COLO668 (cell line): ENCODE data around the gene SEC24D.

Source experiments
- DNase-seq: peaks from one replicate; lab custom pipeline; 2025; ENCODE audit not compliant: unreplicated experiment; lab: John Stamatoyannopoulos, UW

Gene SEC24D

DNA sequence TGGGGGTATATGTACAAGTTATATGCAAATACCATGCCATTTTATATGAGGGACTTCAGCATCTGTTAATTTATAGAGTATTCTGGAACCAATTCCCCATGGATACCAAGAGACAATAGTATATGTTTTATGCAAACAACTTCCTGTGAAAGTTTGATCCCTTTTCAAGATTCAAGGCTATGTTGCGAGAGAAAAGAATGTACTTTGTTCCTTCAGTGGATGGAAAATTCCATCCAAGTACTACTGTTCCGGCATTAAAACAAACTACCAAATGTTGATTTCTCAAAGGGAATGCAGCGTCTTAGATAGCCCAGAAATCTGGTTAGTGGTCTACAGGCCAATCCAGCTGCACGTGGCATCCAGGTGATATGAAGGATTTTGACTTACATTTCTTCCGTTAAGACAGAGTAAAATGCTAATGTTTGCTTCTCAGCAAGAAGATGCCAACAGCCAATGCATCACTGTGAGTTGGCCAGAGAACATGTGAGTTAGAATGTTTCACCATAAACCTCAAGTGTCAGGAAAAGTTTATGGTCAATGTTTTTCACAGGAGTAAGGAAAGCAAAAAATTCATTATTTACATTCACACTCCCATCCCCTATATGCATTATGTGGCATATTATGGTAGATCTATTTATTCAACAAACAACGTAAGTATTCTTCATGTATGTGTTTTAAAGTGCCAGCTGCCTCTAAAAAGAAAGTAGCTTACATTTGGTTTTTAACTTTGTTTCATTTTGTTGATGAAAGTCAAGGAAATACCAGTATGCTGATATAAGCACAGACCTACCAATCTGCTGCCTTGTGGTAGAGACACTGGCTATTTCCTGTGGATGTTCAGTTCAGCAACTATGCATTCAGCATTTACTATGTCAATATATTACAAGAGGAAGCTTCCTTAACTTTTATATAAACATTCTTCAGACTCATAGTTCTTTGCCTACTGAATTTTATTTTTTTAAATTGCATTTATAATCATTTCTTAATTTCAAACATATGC, 106.3 kb downstream of the SEC24D start:
- no peak for DNase-seq

DNA sequence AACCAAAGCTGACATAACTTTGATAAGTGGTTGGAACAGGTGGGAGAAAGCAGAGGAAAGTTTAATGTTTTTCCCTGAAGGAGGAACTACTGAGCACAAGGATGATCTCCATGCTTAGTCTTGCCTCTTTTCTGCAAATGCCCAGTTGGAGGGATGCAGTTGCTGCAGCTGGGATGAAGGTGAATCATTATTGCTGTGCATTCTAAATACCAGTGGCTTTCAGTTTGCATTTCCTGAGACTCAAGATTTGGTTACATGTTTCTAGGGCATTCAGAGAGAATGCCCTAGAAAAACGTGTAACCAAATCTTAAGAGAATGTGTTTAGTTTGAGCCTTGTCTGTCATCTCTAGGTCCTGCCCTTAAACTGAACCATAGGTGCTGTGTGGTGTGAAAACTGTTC, 108.6 kb downstream of the SEC24D start:
- no peak for DNase-seq

DNA sequence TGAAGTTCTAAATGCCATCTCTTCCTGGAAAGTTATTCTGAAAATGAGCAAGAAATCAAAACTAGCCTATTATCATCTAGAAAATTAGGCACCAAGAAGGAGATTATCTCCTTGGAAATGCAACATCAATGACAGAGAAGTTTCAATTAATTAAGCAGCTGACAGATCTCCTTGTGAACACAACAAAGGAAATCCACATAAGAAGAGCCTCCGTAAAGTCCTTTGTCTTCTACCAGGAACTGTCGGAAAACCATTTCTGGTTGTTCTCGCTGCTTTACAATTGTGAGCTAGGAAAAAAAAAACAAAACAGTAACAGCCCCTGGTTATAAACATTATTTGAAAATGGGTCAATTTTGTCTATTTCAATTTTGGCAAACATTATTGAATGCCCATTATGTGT, 112.6 kb downstream of the SEC24D start:
- DNase-seq, result no peak

DNA sequence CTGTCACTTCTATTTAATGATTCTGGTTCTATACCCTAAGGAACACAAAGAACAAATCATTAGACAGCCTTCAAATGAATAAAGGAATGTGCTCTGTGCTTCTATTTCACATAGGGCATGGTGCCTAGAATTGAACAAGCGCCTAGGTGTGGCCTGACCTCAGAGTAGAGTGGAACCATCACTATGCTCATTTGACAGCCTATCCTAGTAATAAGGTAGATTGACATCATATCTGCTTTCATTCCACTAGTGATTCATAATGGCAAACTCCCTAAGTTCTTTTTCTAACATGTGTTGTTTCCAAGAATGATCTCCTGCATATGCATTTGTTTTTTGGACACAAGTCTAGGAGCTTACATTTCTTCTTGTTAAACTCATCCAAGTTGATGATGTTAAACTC, 114.2 kb downstream of the SEC24D start:
- no peak for DNase-seq

DNA sequence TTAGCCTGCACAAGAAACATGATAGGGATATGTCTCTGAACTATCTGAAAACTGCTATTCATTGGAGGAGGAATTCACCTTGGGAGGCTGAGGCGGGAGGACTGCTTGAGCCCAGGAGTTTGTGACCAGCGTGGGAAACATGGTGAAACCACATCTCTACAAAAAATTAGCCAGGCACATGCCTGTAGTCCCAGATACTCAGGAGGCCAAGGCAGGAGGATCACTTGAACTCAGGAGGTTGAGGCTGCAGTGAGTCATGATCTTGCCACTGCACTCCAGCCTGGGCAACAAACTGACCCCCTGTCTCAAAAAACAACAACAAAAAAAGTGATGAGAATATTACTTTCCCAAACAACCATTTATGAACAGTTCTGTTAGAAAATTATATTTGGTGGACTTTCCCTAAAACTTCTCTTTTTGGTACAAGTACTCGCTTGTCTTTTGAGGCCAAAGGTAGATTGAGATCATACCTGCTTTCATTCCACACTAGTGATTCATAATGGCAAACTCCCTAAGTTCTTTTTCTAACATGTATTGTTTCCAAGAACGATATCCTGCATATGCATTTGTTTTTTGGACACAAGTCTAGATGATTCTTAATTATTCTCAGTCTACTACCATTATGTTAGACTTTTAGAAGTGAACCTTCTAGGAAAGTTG, 117.3 kb downstream of the SEC24D start:
- DNase-seq, result no peak

DNA sequence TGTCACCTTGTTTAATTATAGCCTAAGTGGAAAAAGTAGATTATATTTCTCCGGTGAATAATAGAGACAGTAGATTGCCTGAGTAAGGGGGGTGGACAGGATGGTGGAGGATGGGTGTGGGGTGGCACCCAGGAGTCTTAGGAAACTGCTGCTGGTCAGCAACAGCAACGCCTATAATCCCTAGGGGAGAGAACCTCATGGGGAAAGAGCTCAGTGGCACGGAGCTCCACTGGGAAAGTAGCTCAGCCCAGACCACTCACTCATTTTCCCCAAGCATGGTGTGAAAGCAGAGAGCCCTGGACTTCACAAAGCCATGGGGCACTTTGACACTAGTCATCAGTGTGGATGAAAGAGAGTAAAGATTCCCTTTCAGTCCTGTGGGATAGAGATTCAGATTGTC, 119.6 kb downstream of the SEC24D start:
- no peak for DNase-seq

DNA sequence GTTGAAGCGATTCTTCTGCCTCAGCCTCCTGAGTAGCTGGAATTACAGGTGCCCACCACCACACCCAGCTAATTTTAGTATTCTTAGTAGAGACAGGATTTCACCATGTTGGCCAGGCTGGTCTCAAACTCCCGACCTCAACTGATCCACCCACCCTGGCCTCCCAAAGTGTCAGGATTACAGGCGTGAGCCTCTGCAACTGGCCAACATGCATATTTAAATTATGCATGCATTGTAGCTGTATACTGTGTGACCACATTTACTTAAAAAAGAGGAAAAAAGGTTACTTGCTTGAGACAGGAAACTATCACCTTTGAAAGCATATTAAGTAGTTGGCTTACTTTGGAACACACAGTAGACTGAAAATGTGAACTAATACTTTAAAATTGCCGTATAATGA, 121.2 kb downstream of the SEC24D start:
- DNase-seq, result no peak

DNA sequence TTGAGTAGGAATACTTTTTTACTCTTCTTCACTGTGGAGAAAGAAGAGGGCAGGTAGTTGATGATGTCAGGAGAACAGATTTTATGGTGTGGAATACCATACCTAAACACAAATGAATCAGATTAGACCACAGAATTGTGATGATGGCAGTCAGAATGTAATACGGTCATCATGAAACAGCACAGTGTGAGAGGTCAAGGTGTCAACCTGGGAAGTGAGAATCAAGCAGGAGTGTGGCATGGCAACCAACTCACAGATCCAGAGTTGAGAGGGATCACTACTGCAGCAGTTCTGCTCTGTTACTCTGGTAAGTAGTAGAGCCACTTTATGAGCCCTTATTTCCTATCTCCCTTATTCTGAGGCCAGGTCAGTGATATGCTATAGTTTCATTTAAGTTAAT, 123.1 kb downstream of the SEC24D start:
- DNase-seq, result no peak

DNA sequence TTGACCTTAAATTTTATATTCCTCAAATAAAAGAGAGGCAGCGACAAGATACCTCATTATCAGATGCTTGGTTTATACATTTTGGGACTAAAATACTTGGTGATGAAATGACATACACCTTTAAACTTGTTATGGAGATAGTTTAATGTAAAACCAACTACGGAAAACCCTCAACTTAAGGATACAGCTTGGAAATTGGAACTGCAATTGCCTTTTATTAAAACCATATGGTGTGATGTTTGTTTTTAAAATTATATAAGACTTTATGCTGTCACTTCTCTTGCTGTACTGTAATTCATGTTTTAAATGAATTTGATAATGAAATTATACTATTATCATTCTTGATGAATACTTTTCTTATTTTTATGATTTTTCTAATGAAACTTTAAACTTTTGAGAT, 124.9 kb downstream of the SEC24D start:
- no peak for DNase-seq

DNA sequence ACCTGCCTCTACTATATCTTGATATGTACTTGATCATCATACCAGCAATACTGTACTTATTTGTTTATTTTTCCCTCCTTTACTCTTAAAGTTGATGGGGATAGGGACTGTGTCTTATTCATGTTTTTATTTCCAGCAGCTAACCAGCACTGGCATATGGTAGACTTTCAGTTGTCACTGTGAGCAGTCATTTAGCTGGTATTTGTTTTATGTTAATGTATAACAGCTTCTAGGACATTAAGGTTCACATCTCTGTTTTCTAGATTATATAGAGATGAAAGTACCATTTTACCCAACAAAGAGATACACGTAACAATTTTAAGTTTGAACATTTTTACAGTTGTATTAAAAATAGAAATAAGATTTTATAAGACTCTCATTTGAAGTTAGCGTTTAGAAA, 132.8 kb downstream of the SEC24D start:
- no peak for DNase-seq

DNA sequence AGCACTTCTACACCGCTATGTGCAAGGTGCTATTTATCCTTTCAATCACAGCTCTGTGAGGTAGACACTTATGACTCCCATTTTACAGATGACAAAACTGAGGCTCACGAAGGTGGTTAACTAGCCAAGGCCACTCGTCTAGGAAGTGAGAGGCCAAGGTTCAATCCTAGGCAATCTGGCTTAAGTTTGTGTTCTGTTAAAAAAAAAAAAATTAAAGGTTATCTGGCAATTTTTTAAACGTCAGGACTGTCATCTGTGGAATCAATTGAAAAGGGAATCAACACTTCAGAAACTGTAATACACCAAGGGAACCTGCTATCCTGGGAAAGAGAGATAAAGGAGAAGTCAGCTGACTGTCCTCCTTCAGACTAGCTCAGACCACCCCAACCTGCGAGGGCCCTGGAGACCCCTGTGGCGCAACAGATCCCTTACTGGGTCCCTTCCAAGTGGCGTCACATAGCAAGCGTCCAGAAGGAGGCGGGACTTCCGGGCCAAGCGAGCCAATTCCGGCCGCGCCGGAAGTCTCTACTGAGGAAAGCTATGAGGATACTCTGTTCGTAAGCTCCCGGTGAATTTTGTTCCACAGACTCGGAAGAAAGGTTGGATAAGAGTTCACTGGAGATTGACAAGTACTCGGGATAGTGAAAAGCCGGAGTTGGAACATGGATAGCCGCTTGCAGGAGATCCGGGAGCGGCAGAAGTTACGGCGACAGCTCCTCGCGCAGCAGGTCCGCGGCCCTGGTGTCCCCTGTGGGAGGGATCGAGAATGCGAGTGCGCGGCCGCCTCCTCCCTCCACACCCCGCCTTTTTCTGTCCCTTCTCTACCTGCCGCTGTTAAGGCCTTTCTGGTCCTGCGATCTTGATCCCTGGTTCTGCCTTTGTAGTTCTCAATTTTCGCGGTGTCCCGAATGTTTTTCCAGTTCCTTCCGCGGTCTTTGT, 150.8 kb downstream of the SEC24D start, which contains the start of gene METTL14:
Gene METTL14 (plus strand): TSS at position 520 of the 939 bp plus-strand sequence. CDS start 143 bp downstream, at position 663.
- peak; percentile 93 for DNase-seq

DNA sequence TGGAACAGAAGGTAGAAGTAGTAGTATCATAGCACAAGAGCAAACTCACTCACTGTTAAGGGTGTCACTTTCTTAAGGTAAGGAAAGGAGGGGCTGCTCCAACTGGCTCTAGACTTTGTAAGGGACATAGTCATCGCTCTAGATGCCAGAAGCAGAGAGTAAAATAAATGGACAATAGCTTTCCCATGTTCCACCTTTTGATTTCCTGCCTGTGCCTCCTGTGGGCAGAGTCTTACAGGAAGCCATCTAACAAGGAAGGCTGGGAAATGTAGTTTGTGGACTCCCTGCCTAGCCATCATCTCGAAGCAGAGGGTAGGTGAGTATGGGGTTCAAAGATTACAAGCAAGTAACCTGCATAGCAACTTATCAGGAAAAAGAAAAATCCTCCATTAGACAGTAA, 152.4 kb downstream of the SEC24D start:
- no peak for DNase-seq

DNA sequence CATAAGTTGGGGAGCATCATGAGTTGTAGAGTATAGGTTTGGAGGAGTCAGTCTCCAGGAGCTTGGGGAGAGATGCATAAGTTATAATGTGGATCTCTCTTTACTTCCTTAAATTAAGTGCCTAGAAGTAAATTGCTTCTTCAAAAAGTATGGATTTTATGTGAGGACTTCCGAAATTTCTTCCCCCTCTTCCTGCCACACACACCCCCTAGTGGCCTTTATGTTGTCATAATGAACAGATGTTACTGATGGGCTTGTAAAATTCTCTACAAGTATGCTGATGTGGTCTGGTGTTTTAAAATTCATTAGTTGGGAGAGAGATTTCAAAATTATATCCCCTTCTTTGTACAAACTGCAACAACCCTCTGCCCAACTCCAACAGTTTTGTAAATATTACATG, 153.0 kb downstream of the SEC24D start:
- DNase-seq, result no peak

DNA sequence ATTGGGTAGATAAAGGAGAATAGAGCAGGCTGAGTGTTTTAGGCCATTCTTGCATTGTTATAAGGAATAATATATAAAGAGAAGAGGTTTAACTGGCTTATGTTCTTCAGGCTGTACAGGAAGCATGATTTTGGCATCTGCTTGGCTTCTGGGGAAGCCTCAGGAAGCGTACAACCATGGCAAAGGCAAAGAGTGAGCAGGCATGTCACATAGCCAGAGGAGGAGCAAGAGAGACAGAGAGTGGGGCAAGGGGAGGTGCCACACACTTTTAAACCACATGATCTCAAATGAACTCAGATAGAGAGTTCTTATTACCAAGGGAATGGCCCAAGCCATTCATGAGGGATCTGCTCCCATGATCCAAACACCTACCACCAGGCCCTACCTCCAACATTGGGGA, 155.1 kb downstream of the SEC24D start:
- DNase-seq, result no peak

DNA sequence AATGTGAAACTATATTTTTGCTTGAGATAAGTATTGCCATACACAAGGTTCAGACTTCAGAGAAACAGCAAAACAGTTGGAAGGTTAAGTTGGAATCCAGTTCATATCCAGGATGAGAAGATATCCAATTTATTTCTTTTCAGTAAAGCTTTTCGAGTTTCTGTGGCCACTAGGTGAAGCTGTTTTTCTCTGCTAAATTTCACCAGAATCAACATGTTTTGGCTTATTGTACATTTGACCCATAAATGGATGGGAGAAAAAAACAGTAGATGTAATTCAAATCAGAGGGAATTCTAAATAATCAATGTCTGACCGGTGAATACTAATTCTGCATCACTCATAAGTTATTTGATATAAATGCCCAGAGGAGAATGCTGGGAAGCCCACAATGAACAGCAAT, 159.8 kb downstream of the SEC24D start:
- DNase-seq, result no peak
